CD14-positive monocyte (primary cell): Measurements from ENCODE around the gene ZDHHC4. TPM values are rescaled to one million over a fixed set of nuclear protein-coding genes. Genes with fewer than 3 reads are reported as not detected.

Experiments
- DNase-seq, 3 donors: peaks; one replicate each; pipeline ENCODE4 v3.0.0-alpha.2; 2011 to 2022
- H2AFZ ChIP-seq: 2 replicates; pipeline ENCODE4 v1.6.0; 2012; ENCODE audit warnings: mild to moderate bottlenecking, low read depth, low read length, inconsistent platforms; ENCODE audit not compliant: insufficient read depth, poor library complexity, severe bottlenecking
- H3K27ac ChIP-seq, 2 donors: 1 replicate in 1 of 2; 2 replicates in 1 of 2; pipeline ENCODE4 v1.5.1; 2012 to 2013; ENCODE audit warnings: low read length in 2 of 2, control low read depth in 1 of 2, inconsistent platforms in 1 of 2, low read depth in 1 of 2, mild to moderate bottlenecking in 1 of 2
- H3K27me3 ChIP-seq, 2 donors: one replicate each; pipeline versions ENCODE4 v1.6.0 to v1.6.1; 2011 to 2013; ENCODE audit warnings: low read length in 2 of 2; ENCODE audit not compliant: control insufficient read depth in 2 of 2, insufficient read depth in 2 of 2
- H3K36me3 ChIP-seq, 2 donors: replicated peaks in 1 of 2; 1 replicate in 1 of 2; 2 replicates in 1 of 2; pipeline versions ENCODE4 v1.5.1 to v1.6.1; 2012 to 2013; ENCODE audit warnings: low read length in 2 of 2, control low read depth in 1 of 2, inconsistent platforms in 1 of 2, mild to moderate bottlenecking in 1 of 2; ENCODE audit not compliant: insufficient read depth in 2 of 2, control insufficient read depth in 1 of 2
- H3K4me1 ChIP-seq, 2 donors: 1 replicate in 1 of 2; 2 replicates in 1 of 2; pipeline versions ENCODE4 v1.5.1 to v1.6.1; 2012 to 2013; ENCODE audit warnings: low read length in 2 of 2, control low read depth in 1 of 2, inconsistent platforms in 1 of 2, mild to moderate bottlenecking in 1 of 2, moderate library complexity in 1 of 2; ENCODE audit not compliant: insufficient read depth in 2 of 2, control insufficient read depth in 1 of 2
- H3K4me2 ChIP-seq: replicated peaks from 2 replicates; pipeline ENCODE3; 2012; ENCODE audit warnings: low read length, moderate library complexity, mild to moderate bottlenecking; ENCODE audit not compliant: poor library complexity, severe bottlenecking; ENCODE audit errors: extremely low read depth
- H3K4me3 ChIP-seq, 3 experiments: fragments of 200-600 bp in 1 of 3; sonication (generic) in 1 of 3; replicated peaks in 1 of 3; 1 replicate in 2 of 3; 2 replicates in 1 of 3; pipeline ENCODE4 v1.5.1; 2011 to 2013; ENCODE audit warnings: low read length in 3 of 3, mild to moderate bottlenecking in 3 of 3, control low read depth in 2 of 3, low read depth in 2 of 3, inconsistent platforms in 1 of 3, moderate library complexity in 1 of 3
- H3K79me2 ChIP-seq: 2 replicates; pipeline ENCODE4 v1.6.0; 2012; ENCODE audit warnings: mild to moderate bottlenecking, control low read depth, inconsistent platforms, low read length, moderate library complexity; ENCODE audit not compliant: insufficient read depth
- H3K9ac ChIP-seq: 2 replicates; pipeline ENCODE4 v1.6.0; 2017; ENCODE audit warnings: low read length, mild to moderate bottlenecking; ENCODE audit not compliant: insufficient read depth, poor library complexity, severe bottlenecking
- H3K9me3 ChIP-seq, 2 donors: replicated peaks in 1 of 2; 1 replicate in 1 of 2; 2 replicates in 1 of 2; pipeline versions ENCODE4 v1.5.1 to v1.6.1; 2012 to 2013; ENCODE audit warnings: low read length in 2 of 2, control low read depth in 1 of 2; ENCODE audit not compliant: control insufficient read depth in 1 of 2, insufficient read depth in 1 of 2
- H4K20me1 ChIP-seq: 2 replicates; pipeline ENCODE4 v1.6.0; 2012; ENCODE audit warnings: mild to moderate bottlenecking, low read length, control low read depth, moderate library complexity; ENCODE audit not compliant: insufficient read depth
- H3K27ac Mint-ChIP-seq, 7 donors: one replicate each; pipeline ENCODE4 v1.8.0; 2020; ENCODE audit warnings: mild to moderate bottlenecking in 7 of 7, mixed read lengths in 7 of 7, moderate library complexity in 6 of 7, inconsistent platforms in 2 of 7
- H3K27me3 Mint-ChIP-seq, 3 donors: one replicate each; pipeline ENCODE4 v1.8.0; 2021 to 2022; ENCODE audit warnings: low read depth in 3 of 3, mild to moderate bottlenecking in 3 of 3, mixed read lengths in 3 of 3, moderate library complexity in 3 of 3, inconsistent platforms in 1 of 3
- H3K36me3 Mint-ChIP-seq, 2 donors: one replicate each; pipeline ENCODE4 v1.8.0; 2020; ENCODE audit warnings: mixed read lengths in 2 of 2, inconsistent platforms in 1 of 2, mild to moderate bottlenecking in 1 of 2
- H3K4me1 Mint-ChIP-seq: one replicate; pipeline ENCODE4 v1.8.0; 2020; ENCODE audit warnings: mild to moderate bottlenecking, mixed read lengths
- H3K4me3 Mint-ChIP-seq, 2 donors: one replicate each; pipeline ENCODE4 v1.8.0; 2020; ENCODE audit warnings: mild to moderate bottlenecking in 2 of 2, mixed read lengths in 2 of 2, moderate library complexity in 1 of 2
- H3K9me3 Mint-ChIP-seq, 7 donors: one replicate each; pipeline ENCODE4 v1.8.0; 2020 to 2022; ENCODE audit warnings: mixed read lengths in 7 of 7, mild to moderate bottlenecking in 6 of 7, moderate library complexity in 6 of 7, inconsistent platforms in 2 of 7
- CTCF ChIP-seq: fragments of 200-600 bp; IDR thresholded peaks from one replicate; pipeline ENCODE4 v1.8.0; 2022; ENCODE audit warnings: antibody characterized with exemption, mild to moderate bottlenecking
- WGBS: methylation state at CpG from one replicate; pipeline ENCODE4 v1.1.5; 2013; ENCODE audit warnings: missing lambda C conversion rate; ENCODE audit not compliant: insufficient coverage; 5-methylcytosine and 5-hydroxymethylcytosine counted together
- intact Hi-C, 2 donors: fragments of 100-400 bp; cut with micrococcal nuclease; formaldehyde crosslinking; loops; one replicate each; pipeline versions ENCODE4 v1.15.0 to v1.15.1; 2023
- polyA minus RNA-seq: library from RNA; depleted of rRNA, polyadenylated mRNA; stranded (reverse); fragments of >200 nt; gene quantifications from 2 replicates; pipeline ENCODE4 v1.2.3, GENCODE V29; 2012
- polyA plus RNA-seq, 3 donors: library from polyadenylated mRNA; depleted of rRNA in 1 of 3; unstranded in 2 of 3; stranded (reverse) in 1 of 3; fragments of 300-500 nt in 2 of 3; fragments of >200 nt in 1 of 3; fragmentation: Illumina TruSeq in 2 of 3; gene quantifications; 1 replicate in 2 of 3; 2 replicates in 1 of 3; pipeline ENCODE4 v1.2.3, GENCODE V29; 2012 to 2021
- total RNA-seq, 12 experiments: library from RNA in 1 of 12; stranded (reverse) in 1 of 12; fragments of 120-200 nt in 1 of 12; gene quantifications; one replicate each; pipeline ENCODE4 v1.2.4 and lab custom pipeline; 2013 to 2026; ENCODE audit warnings: mixed read lengths in 6 of 12, inconsistent platforms in 1 of 12

ZDHHC4 gene
- total RNA-seq (2013) = 36.0 TPM
- polyA plus RNA-seq (10 to 100 TPM; 30.3 to 55.6 (median 52.9) TPM), polyA minus RNA-seq (14.0 and 18.2 TPM in 2 replicates), total RNA-seq (lab: John Stamatoyannopoulos, UW) (4.8 to 18.0 (median 12.9) reads per million in 11 experiments)

DNA sequence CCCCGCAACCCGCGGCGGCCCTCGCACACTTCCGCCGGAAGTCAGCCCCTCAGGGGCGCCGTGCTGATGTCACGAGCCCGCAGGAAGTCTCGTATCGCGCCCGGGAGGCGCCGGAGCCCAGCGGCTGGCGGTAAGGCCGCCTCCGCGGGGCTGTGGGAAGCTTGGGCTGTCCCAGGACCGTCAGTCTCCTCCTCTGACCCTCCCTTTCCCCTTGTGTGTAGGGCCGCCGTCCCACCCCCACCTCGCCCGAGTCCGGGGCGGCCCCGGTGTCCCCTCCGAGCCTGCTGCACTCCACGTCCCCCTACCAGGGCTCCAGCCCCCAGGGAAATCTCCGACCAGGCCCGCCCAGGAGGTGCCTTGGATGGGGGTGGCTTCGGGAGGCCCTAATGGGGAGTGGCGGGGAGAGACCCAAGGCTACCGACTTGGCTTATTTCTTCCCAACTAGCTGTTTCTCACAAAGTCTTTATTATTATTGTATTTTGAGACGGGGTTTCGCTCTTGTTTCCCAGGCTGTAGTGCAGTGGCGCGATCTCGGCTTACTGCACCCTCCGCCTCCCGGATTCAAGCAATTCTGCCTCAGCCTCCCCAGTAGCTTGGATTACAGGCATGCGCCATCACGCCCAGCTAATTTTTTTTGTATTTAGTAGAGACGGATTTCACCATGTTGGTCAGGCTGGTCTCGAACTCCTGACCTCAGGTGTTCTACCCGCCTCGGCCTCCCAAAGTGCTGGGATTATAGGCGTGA lies at the start of gene ZDHHC4:
Gene ZDHHC4, plus strand, starts transcription at position 86 of the 745 bp plus-strand sequence. CDS start 3,108 bp downstream, outside the sequence.
- H3K9ac ChIP-seq = peak within 1 kb of the TSS; percentile 89
- peak within 1 kb of the TSS; percentile 84 to 88 for H3K4me3 Mint-ChIP-seq
- H3K79me2 ChIP-seq = peaks cover 2% of the 10 kb centered on the region
- peaks cover 17 to 24% of the 10 kb centered on the region in 2 donors for H3K36me3 ChIP-seq
- WGBS = 30% methylated on average over 26 of the region's 51 CpGs
- H3K4me1 ChIP-seq = peaks cover 12 to 14% of the 10 kb centered on the region in 2 donors
- H3K27ac Mint-ChIP-seq = peak within 1 kb of the TSS; percentile 86 to 93 (median 89)
- H3K4me1 Mint-ChIP-seq = peaks cover 18% of the 10 kb centered on the region
- peak within 1 kb of the TSS; percentile 89 to 92 for H3K27ac ChIP-seq
- intact Hi-C loops = no loop called here
- no peaks in the 10 kb centered on the region for H3K9me3 ChIP-seq
- H3K9me3 Mint-ChIP-seq = peaks cover 0 to 4% (median 0%) of the 10 kb centered on the region in 7 donors
- peak within 1 kb of the TSS; percentile 95 for H2AFZ ChIP-seq
- peak within 1 kb of the TSS; percentile 56 to 86 (median 85) for H3K4me3 ChIP-seq
- H3K27me3 Mint-ChIP-seq = peaks cover 2 to 13% (median 2%) of the 10 kb centered on the region in 3 donors
- H3K36me3 Mint-ChIP-seq = peaks cover 23 to 36% of the 10 kb centered on the region in 2 donors
- H3K27me3 ChIP-seq = no peaks in the 10 kb centered on the region
- no peaks in the 10 kb centered on the region for H4K20me1 ChIP-seq
- peak within 1 kb of the TSS; percentile 87 for H3K4me2 ChIP-seq
- no peak for TF ChIP-seq CTCF
- DNase-seq = peak; percentile 81 to 83 (median 83)

DNA sequence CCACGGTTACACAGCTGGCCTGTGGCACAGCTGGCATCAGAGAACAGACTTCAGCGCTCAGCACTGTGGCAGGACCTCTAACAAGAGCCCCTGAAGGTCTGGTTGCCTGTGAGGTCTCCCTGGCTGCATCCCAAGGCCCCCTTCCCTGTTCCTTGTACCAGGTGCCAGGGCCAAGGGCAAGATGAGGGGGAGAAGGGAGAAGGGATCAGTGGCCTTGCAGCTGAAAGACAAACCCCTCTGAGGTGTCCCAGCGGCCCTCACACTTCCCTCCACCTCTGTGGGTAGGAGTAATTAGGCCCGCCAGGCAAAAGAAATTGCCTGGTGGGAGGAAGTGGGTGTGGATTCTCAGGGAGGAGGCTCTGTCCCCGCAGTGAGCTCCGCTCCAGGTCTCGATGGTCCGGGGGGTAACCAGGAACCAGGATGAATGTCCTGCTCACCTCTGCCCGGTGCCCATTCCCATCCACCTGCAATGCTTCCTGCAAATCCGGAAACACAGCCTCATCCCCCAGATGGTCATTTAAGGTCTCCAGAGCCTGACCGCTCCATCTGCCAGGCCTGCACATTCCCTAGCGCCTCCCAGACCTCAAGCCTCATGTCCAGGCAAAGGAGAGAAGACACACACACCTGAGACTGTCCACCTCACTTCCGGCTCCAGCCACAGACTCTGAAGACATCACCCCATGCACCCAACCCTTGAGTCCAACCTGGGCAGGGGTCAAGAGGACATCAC lies 48.7 kb upstream of the ZDHHC4 start:
- Histone ChIP-seq H3K4me2 (no peak overlapping the region), H3K36me3 (no peaks in the 10 kb centered on the region), H3K9me3 (no peaks in the 10 kb centered on the region), H3K9ac (no peak overlapping the region), H3K27me3 (peaks cover 5 to 54% of the 10 kb centered on the region in 2 donors), H3K27ac (no peak overlapping the region), H4K20me1 (no peaks in the 10 kb centered on the region), H3K4me1 (peaks cover 12 to 21% of the 10 kb centered on the region in 2 donors), H3K4me3 (no peak overlapping the region), H3K79me2 (no peaks in the 10 kb centered on the region), H2AFZ (no peak overlapping the region)
- Mint-ChIP-seq H3K9me3 (peaks cover 0 to 6% (median 0%) of the 10 kb centered on the region in 7 donors), H3K4me1 (peaks cover 17% of the 10 kb centered on the region), H3K36me3 (no peaks in the 10 kb centered on the region), H3K4me3 (peak overlapping the region in 1 of 2 donors; percentile 28), H3K27me3 (peaks cover 51 to 70% (median 64%) of the 10 kb centered on the region in 3 donors), H3K27ac (peak overlapping the region in 1 of 7 donors; percentile 43)
- intact Hi-C loops = no loop called here
- no peak for DNase-seq
- 66% methylated on average over 11 of the region's 13 CpGs for WGBS
- no peak for TF ChIP-seq CTCF
